ENCODE measurements around the gene DDR2. TPM values are rescaled to one million over a fixed set of nuclear protein-coding genes. Genes with fewer than 3 reads are reported as not detected.

DDR2 gene
- total RNA-seq, 1 donor from 2014 or later = 3.8 TPM

GRCh38 chr1:162670928-162671663, 38.8 kb downstream of the DDR2 start:
- no peak for TF ChIP-seq CTCF (IDR thresholded peaks at IDR 0.05; ENCODE audit: insufficient read depth, low read length, poor library complexity, severe bottlenecking)
- Histone ChIP-seq H3K4me3 (ENCODE audit: low read depth, low read length) (no peak overlapping the region), H3K36me3 (ENCODE audit: control insufficient read depth, insufficient read depth, low read length) (no peaks in the 10 kb centered on the region), H3K27me3 (ENCODE audit: control insufficient read depth, insufficient read depth, low read length) (no peaks in the 10 kb centered on the region)
- DNase-seq (ENCODE audit: low read depth) = no peak

- H3K27me3 ChIP-seq (ENCODE audit: control insufficient read depth, insufficient read depth, low read length) = no peaks in the 10 kb centered on the region
- DNase-seq (ENCODE audit: low read depth) = no peak
Observed at GRCh38 chr1:162671664-162672410, 39.6 kb downstream of the DDR2 start.

GRCh38 chr1:162672622-162673260, 40.5 kb downstream of the DDR2 start:
- TF ChIP-seq CTCF (IDR thresholded peaks at IDR 0.05; ENCODE audit: insufficient read depth, low read length, poor library complexity, severe bottlenecking) = no peak
- Histone ChIP-seq H3K27me3 (ENCODE audit: control insufficient read depth, insufficient read depth, low read length) (no peaks in the 10 kb centered on the region), H3K36me3 (ENCODE audit: control insufficient read depth, insufficient read depth, low read length) (no peaks in the 10 kb centered on the region), H3K4me3 (ENCODE audit: low read depth, low read length) (no peak overlapping the region)
- DNase-seq (ENCODE audit: low read depth) = no peak

More at GRCh38 chr1:162671664-162672410, 39.6 kb downstream of the DDR2 start:
- Histone ChIP-seq H3K4me3 (ENCODE audit: low read depth, low read length) (no peak overlapping the region), H3K36me3 (ENCODE audit: control insufficient read depth, insufficient read depth, low read length) (no peaks in the 10 kb centered on the region)
- TF ChIP-seq CTCF (IDR thresholded peaks at IDR 0.05; ENCODE audit: insufficient read depth, low read length, poor library complexity, severe bottlenecking) = no peak

- H3K36me3 ChIP-seq (ENCODE audit: control insufficient read depth, insufficient read depth, low read length) = no peaks in the 10 kb centered on the region
- H3K4me3 ChIP-seq (ENCODE audit: low read depth, low read length) = no peak overlapping the region
- no peak for TF ChIP-seq CTCF (IDR thresholded peaks at IDR 0.05; ENCODE audit: insufficient read depth, low read length, poor library complexity, severe bottlenecking)
- H3K27me3 ChIP-seq (ENCODE audit: control insufficient read depth, insufficient read depth, low read length) = no peaks in the 10 kb centered on the region
- no peak for DNase-seq (ENCODE audit: low read depth)
Observed at GRCh38 chr1:162674034-162674608, 41.9 kb downstream of the DDR2 start.

GRCh38 chr1:162676087-162676486, 43.8 kb downstream of the DDR2 start:
- no peak for DNase-seq (ENCODE audit: low read depth)
- Histone ChIP-seq H3K27me3 (ENCODE audit: control insufficient read depth, insufficient read depth, low read length) (no peaks in the 10 kb centered on the region), H3K36me3 (ENCODE audit: control insufficient read depth, insufficient read depth, low read length) (no peaks in the 10 kb centered on the region), H3K4me3 (ENCODE audit: low read depth, low read length) (no peak overlapping the region)
- no peak for TF ChIP-seq CTCF (IDR thresholded peaks at IDR 0.05; ENCODE audit: insufficient read depth, low read length, poor library complexity, severe bottlenecking)
